Activated CD8-positive, alpha-beta memory T cell treated with anti-CD3 and anti-CD28 coated beads, Interleukin-2, amount 10 ng/mL, durations not matched to agents 7 days and 5 days (primary cell): ENCODE results near the gene BBS10. TPM values are rescaled to one million over a fixed set of nuclear protein-coding genes. Genes with fewer than 3 reads are reported as not detected.

Experiments used
- ATAC-seq: fragments of 150-1000 bp; cut with Tn5 transposase; one replicate; pipeline ENCODE4 v1.10.0; 2021; ENCODE audit warnings: moderate library complexity
- CTCF ChIA-PET: fragments of 350-600 bp; sonication (Branson Sonifier 250); formaldehyde crosslinking; loops from one replicate; lab custom pipeline; 2021; ENCODE audit warnings: antibody characterized with exemption; lab: Charles Lee
- DNase-seq: peaks from one replicate; pipeline ENCODE4 v3.0.0-alpha.2; 2020
- H3K27ac Mint-ChIP-seq: one replicate; pipeline ENCODE4 v1.8.0; 2021; ENCODE audit warnings: mild to moderate bottlenecking, mixed read lengths
- H3K27me3 Mint-ChIP-seq: one replicate; pipeline ENCODE4 v1.8.0; 2021; ENCODE audit warnings: mixed read lengths
- H3K36me3 Mint-ChIP-seq: one replicate; pipeline ENCODE4 v1.8.0; 2021; ENCODE audit warnings: mild to moderate bottlenecking, mixed read lengths
- H3K4me1 Mint-ChIP-seq: one replicate; pipeline ENCODE4 v1.8.0; 2021; ENCODE audit warnings: mixed read lengths
- H3K4me3 Mint-ChIP-seq: one replicate; pipeline ENCODE4 v1.8.0; 2021; ENCODE audit warnings: mild to moderate bottlenecking, moderate library complexity, mixed read lengths
- H3K9me3 Mint-ChIP-seq: one replicate; pipeline ENCODE4 v1.8.0; 2022; ENCODE audit warnings: low read depth, mixed read lengths
- total RNA-seq, 2 experiments: library from RNA; stranded (reverse); gene quantifications; one replicate each; pipeline ENCODE4 v1.2.3, GENCODE V29; 2021

BBS10 gene
- total RNA-seq, 2 experiments from 2014 or later, result 4.3 to 4.6 TPM

DNA sequence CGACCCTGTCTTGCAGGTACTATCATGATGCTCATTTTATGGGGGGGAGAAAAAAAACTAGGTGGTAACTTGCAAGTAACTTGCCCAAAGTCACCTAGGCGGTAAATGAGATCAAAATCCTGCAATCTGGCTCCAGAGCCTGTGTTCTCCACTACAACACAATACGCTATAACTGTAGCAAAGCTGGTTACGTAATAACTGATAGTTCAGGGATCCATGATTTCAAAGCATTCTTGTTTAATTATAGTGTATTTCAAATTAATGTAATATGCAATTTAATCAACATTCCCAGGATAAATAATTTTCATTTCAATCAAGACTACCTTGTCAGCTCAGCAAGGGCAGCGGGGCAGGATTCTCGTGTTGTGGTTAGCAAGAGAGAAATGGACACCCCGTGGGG, 31.7 kb downstream of the BBS10 start:
- no peaks in the 10 kb centered on the region for H3K4me1 Mint-ChIP-seq
- CTCF ChIA-PET, result no interaction called here
- no peaks in the 10 kb centered on the region for H3K36me3 Mint-ChIP-seq
- no peak for DNase-seq
- H3K9me3 Mint-ChIP-seq, result no peaks in the 10 kb centered on the region
- ATAC-seq, result no peak
- no peak overlapping the region for H3K4me3 Mint-ChIP-seq
- H3K27me3 Mint-ChIP-seq, result peaks cover 25% of the 10 kb centered on the region
- no peak overlapping the region for H3K27ac Mint-ChIP-seq

DNA sequence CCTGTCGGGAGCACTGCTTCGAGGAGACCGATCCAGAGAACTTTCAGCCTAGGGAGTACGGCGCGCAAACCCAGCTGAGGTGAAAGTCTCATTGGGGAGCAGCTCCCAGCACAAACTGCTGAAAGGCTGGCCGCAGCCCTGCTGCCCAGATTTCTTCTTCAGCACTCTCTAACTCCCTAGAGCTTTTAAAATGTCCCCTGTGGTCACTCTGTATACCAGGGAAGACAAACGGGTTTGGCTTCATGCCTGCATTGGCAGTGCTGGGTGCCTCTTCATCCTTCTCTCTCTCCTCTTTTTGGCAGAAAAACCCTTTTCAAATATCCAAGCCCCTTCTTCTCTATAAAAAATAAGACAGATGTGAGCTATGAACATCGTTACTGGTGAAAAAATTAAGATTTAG, 34.9 kb downstream of the BBS10 start:
- Mint-ChIP-seq H3K27me3 (peaks cover 31% of the 10 kb centered on the region), H3K27ac (no peak overlapping the region), H3K4me3 (no peak overlapping the region), H3K9me3 (no peaks in the 10 kb centered on the region), H3K4me1 (no peaks in the 10 kb centered on the region), H3K36me3 (no peaks in the 10 kb centered on the region)
- DNase-seq, result no peak
- no peak for ATAC-seq
- CTCF ChIA-PET, result no interaction called here

DNA sequence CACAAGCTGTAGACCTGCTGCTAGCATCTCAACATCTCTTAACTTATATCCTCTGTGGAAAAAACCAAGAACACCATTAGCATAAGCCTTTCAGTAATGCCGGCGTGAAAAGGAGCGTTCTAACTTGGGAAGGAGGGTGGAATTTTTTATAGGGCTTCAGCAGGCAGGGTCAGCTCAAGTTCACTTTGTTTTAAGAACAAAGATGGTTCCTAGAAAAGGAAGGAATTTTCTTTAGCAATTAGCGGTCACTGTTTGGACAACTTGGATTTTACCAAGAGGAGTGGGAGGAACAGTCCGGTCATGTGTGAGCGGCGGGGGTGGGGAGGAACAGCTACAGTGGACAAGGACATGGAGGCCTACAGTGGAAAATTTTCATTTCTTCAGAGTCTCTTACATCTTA, 35.9 kb downstream of the BBS10 start:
- Mint-ChIP-seq H3K27me3 (peaks cover 30% of the 10 kb centered on the region), H3K9me3 (no peaks in the 10 kb centered on the region), H3K4me3 (no peak overlapping the region), H3K36me3 (no peaks in the 10 kb centered on the region), H3K4me1 (no peaks in the 10 kb centered on the region), H3K27ac (no peak overlapping the region)
- CTCF ChIA-PET, result no interaction called here
- DNase-seq (no peak), ATAC-seq (no peak)

DNA sequence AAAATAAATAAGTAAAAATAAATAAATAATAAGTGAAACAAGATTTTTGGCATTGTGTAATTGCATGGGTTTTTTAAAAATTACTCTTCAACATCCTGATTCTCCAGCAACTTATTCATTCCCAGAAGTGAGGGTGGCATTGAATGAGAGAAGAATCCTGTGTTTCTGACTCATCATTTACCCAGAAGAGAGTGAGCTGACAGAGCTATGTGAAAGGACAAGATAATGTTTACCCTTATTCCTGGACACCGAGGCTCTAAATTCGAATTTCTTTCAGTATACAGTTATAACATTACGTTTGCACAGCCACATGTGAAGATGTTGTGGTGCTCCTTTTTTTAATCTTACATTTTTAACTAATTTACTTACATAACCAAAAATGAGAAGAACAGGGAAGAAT, 36.4 kb downstream of the BBS10 start:
- Mint-ChIP-seq H3K4me1 (no peaks in the 10 kb centered on the region), H3K36me3 (no peaks in the 10 kb centered on the region), H3K9me3 (no peaks in the 10 kb centered on the region), H3K4me3 (no peak overlapping the region), H3K27ac (no peak overlapping the region), H3K27me3 (peaks cover 30% of the 10 kb centered on the region)
- CTCF ChIA-PET, result no interaction called here
- ATAC-seq, result no peak
- DNase-seq, result no peak

DNA sequence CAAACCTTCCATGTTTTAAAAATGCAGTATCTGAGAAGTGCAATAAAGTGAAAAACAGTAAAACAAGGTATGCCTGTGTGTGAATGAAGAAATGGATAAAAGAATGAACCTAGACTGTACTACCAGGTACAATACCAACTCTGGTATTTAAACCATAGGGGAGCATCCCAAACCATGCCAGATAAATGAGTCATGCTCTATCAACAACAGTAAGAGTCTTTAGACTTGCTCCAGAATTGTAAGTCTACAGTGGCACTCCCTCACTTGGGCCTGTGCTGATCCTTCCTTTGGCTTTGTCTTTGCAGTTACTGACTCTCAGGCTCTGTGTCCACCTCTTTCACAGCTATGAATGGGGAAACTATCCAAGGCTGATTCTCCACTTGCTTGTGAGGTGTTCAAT, 38.1 kb downstream of the BBS10 start:
- ATAC-seq (no peak), DNase-seq (no peak)
- Mint-ChIP-seq H3K4me3 (no peak overlapping the region), H3K9me3 (no peaks in the 10 kb centered on the region), H3K27ac (no peak overlapping the region), H3K36me3 (no peaks in the 10 kb centered on the region), H3K4me1 (no peaks in the 10 kb centered on the region), H3K27me3 (peaks cover 27% of the 10 kb centered on the region)
- CTCF ChIA-PET, result no interaction called here

DNA sequence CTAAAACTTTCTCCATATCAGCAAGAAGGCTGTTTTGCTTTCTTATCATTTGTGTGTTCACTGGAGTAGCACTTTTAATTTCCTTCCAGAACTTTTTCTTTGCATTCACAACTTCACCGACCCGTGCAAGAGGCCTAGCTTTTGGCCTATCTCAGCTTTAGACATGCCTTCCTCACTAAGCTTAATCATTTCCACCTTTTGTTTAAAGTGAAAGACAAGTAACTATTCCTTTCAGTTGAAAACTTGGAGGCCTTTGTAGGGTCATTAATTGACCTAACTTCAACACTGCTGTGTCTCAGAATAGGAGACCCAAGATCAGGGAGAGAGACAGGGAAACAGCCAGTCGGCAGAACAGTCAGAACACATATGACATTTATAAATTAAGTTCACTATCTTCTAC, 39.3 kb downstream of the BBS10 start:
- no peak for DNase-seq
- ATAC-seq, result no peak
- Mint-ChIP-seq H3K27ac (no peak overlapping the region), H3K36me3 (no peaks in the 10 kb centered on the region), H3K4me3 (no peak overlapping the region), H3K27me3 (peaks cover 27% of the 10 kb centered on the region), H3K4me1 (peaks cover 5% of the 10 kb centered on the region), H3K9me3 (no peaks in the 10 kb centered on the region)
- CTCF ChIA-PET, result no interaction called here

DNA sequence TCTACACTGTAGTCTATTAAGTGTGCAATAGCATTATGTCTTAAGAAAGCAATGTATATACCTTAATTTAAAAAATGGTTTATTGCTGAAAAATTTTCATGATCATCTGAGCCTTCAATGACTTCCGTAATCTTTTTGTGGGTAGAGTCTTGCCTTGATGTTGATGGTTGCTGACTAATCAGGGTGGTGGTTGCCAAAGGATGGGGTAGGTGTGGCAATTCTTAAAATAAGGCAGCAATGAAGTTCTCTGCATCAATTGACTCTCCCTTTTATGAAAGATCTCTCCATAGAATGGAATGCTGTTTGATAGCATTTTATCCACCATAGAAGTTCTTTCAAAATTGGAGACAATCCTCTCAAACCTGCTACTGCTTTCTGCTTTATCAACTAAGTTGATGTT, 41.1 kb downstream of the BBS10 start:
- ATAC-seq (no peak), DNase-seq (no peak)
- CTCF ChIA-PET, result no interaction called here
- H3K4me1 Mint-ChIP-seq, result peaks cover 14% of the 10 kb centered on the region
- no peaks in the 10 kb centered on the region for H3K9me3 Mint-ChIP-seq
- H3K36me3 Mint-ChIP-seq, result no peaks in the 10 kb centered on the region
- peaks cover 20% of the 10 kb centered on the region for H3K27me3 Mint-ChIP-seq
- no peak overlapping the region for H3K4me3 Mint-ChIP-seq
- H3K27ac Mint-ChIP-seq, result no peak overlapping the region

DNA sequence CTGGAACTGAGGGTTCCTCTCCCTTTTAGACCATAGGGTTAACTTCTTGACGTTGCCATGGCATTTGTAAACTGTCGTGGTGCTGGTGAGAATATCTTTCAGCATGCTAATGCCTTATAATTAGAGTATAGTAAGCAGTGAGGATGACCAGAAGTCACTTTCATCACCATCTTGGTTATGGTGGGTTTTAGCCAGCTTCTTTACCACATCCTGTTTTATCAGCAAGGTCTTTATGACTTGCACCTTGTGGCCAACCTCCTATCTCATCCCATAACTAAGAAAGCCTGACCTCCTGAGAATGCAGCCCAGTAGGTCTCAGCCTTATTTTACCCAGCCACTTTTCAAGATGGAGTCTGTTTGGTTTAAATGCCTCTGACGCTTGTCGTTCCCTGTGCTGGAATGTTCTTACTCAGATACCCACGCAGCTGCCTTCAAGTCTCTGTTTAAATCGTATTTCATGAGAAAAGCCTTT, 44.2 kb downstream of the BBS10 start:
- CTCF ChIA-PET, result no interaction called here
- H3K27ac Mint-ChIP-seq, result no peak overlapping the region
- H3K36me3 Mint-ChIP-seq, result no peaks in the 10 kb centered on the region
- no peak for DNase-seq
- H3K4me1 Mint-ChIP-seq, result peaks cover 14% of the 10 kb centered on the region
- ATAC-seq, result no peak
- H3K4me3 Mint-ChIP-seq, result no peak overlapping the region
- peaks cover 10% of the 10 kb centered on the region for H3K27me3 Mint-ChIP-seq
- H3K9me3 Mint-ChIP-seq, result no peaks in the 10 kb centered on the region

DNA sequence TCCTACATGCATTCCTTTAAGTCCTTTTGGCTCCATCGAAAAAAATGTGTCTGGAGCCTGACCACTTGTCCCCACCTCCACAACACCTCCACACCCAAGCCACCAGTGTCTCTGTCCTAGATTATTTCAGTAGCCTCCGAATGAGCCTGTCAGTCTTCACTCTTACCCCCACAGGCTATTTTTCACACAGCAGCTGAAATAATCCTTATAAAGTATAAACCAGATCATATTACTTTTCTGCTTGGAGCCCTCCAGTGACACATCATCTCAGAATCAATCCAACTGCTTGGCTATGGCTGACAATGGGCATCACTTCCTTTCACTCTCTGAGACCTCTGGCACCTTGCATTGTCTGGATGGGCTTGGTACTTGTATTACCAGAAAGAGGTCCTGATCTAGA, 44.9 kb downstream of the BBS10 start:
- H3K27me3 Mint-ChIP-seq, result peaks cover 10% of the 10 kb centered on the region
- CTCF ChIA-PET, result no interaction called here

DNA sequence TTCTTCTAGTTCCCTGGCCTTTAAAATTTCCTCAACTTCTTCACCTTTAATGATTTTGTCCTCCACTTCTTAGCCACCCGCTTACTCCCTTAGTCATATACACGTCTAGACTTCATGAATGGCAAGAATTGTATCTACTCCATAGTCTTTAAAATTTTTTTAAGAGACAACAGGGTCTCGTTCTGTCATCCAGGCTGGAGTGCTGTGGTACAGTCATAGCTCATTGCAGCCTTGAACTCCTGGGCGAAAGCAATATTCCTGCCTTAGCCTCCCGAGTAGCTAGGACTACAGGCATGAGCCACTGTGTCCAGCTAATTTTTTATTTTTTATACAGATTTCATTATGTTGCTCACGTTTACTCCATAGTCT, 47.9 kb downstream of the BBS10 start:
- DNase-seq (no peak), ATAC-seq (no peak)
- H3K36me3 Mint-ChIP-seq, result no peaks in the 10 kb centered on the region
- H3K27ac Mint-ChIP-seq, result no peak overlapping the region
- H3K9me3 Mint-ChIP-seq, result no peaks in the 10 kb centered on the region
- CTCF ChIA-PET, result no interaction called here
- peaks cover 3% of the 10 kb centered on the region for H3K27me3 Mint-ChIP-seq
- peaks cover 14% of the 10 kb centered on the region for H3K4me1 Mint-ChIP-seq
- no peak overlapping the region for H3K4me3 Mint-ChIP-seq

More for the DNA sequence above, 44.9 kb downstream of the BBS10 start:
- DNase-seq (no peak), ATAC-seq (no peak)
- no peak overlapping the region for H3K27ac Mint-ChIP-seq
- no peaks in the 10 kb centered on the region for H3K9me3 Mint-ChIP-seq
- no peak overlapping the region for H3K4me3 Mint-ChIP-seq
- H3K36me3 Mint-ChIP-seq, result no peaks in the 10 kb centered on the region
- H3K4me1 Mint-ChIP-seq, result peaks cover 14% of the 10 kb centered on the region

DNA sequence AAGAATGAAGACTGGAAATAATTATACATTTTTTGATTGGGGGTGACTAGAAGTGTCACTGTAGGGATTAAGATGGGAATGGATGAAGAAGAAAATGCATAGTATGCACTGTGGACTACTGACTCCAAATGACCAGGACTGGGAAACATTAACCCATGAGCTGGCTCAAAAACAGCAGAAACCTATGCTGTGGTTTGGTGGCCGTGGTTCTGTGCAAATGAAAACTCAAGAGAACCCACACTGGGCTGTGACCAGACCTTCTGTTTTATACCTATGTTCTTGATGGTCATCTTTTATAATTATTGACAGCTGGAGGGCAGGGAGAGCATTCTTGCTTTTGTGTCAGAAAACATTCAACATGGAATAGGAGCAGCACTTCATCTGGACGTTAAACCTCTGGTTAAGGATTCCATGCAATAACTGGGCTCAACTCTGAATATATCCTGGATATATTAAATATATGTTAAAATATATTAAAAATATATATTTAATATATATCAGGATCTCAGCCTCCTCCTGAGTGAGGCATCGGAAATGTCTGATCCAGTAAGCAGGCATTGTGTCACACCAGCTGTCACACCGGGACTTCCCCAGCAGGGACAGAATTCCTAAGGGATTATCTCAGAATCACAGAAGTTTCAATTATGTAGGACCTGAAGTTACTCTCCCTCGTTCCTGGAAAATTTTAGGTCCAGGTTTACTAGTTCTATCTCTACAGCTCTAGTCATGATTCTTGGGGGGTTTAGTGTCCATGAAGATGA, 48.5 kb downstream of the BBS10 start:
- ATAC-seq, result no peak
- Mint-ChIP-seq H3K27ac (no peak overlapping the region), H3K4me3 (no peak overlapping the region), H3K36me3 (no peaks in the 10 kb centered on the region), H3K27me3 (peaks cover 3% of the 10 kb centered on the region), H3K4me1 (peaks cover 14% of the 10 kb centered on the region), H3K9me3 (no peaks in the 10 kb centered on the region)
- CTCF ChIA-PET, result interaction anchor here (1.2 kb wide), 1 partner anchor 8 kb away, joined by 3 read pairs; no protein-coding TSS in a partner anchor
- DNase-seq, result no peak

Other genes with a start within 250 kb of the BBS10 start
- 100 to 1,000 TPM; 104 to 112 TPM for gene OSBPL8, start 211.4 kb upstream of the BBS10 start, total RNA-seq